Hepatocyte (in vitro differentiated cells): ENCODE measurements around the gene SLAMF8.

Source experiments
- EZH2phosphoT487 ChIP-seq: fragments of 200-600 bp; sonication (generic); IDR thresholded peaks from one replicate; pipeline ENCODE4 v1.6.1; 2018; ENCODE audit warnings: antibody characterized with exemption, mild to moderate bottlenecking, low read depth, moderate library complexity; ENCODE audit not compliant: unreplicated experiment, severe bottlenecking
- TF ChIP-seq, protein P1 (sequence below): fragments of 200-600 bp; sonication (generic); IDR thresholded peaks from 2 replicates; pipeline ENCODE4 v1.5.1; 2016; ENCODE audit warnings: antibody characterized with exemption, mild to moderate bottlenecking; ENCODE audit not compliant: poor library complexity

DNA sequence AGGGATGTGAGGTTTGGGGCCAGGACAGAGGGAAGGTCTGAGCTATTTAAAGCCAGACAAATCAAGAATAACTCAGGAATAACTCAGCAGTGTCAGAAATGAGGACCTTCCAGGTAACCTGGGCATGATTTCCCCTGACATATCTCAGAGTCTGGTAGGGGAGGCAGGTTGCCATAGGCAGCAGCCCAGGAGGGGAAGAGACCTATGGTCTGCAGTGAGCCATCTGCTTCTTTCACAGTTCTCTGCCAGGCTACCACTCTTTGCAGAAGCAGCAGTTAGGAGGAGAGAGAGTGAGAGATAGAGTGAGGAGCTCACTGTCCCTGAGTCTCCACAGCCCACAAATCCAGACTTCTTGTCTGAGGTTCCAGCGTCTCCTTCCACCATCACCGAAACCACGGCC, 42.1 kb downstream of the SLAMF8 start:
- TF ChIP-seq, protein P1, sequence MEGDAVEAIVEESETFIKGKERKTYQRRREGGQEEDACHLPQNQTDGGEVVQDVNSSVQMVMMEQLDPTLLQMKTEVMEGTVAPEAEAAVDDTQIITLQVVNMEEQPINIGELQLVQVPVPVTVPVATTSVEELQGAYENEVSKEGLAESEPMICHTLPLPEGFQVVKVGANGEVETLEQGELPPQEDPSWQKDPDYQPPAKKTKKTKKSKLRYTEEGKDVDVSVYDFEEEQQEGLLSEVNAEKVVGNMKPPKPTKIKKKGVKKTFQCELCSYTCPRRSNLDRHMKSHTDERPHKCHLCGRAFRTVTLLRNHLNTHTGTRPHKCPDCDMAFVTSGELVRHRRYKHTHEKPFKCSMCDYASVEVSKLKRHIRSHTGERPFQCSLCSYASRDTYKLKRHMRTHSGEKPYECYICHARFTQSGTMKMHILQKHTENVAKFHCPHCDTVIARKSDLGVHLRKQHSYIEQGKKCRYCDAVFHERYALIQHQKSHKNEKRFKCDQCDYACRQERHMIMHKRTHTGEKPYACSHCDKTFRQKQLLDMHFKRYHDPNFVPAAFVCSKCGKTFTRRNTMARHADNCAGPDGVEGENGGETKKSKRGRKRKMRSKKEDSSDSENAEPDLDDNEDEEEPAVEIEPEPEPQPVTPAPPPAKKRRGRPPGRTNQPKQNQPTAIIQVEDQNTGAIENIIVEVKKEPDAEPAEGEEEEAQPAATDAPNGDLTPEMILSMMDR, result no peak
- no peak for TF ChIP-seq EZH2phosphoT487
